ENCODE data around the gene NFATC3.
A peak's percentile ranks its signal among the peaks of the same experiment; 100 is the strongest.

Gene NFATC3

DNA sequence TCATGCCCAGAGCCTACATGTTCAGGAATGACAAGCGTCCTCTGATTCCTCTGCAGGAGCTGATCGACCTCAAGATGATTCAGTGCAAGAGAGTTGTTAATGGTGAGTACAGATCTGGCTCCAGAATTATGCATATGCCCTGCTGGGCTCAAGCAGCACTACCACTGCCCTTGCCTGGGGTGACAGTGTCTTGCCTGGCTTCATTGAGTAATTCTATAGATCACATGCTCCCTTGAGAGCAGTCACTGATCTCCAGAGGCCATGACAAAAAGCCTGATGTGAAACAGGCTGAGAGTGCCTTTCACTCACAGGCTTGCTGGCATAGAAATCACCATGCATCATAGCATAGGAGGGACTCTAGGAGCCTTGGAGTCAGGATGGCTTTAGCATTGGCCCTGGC lies 35.7 kb upstream of the NFATC3 start:
- in situ Hi-C loops (cut with MboI; ENCODE audit: low pct_unique_long_range_greater_than_20kb, low sequenced_read_pairs, unreplicated experiment): no loop called here
- no peak for DNase-seq (ENCODE audit: low spot score)
- TF ChIP-seq, protein P1, sequence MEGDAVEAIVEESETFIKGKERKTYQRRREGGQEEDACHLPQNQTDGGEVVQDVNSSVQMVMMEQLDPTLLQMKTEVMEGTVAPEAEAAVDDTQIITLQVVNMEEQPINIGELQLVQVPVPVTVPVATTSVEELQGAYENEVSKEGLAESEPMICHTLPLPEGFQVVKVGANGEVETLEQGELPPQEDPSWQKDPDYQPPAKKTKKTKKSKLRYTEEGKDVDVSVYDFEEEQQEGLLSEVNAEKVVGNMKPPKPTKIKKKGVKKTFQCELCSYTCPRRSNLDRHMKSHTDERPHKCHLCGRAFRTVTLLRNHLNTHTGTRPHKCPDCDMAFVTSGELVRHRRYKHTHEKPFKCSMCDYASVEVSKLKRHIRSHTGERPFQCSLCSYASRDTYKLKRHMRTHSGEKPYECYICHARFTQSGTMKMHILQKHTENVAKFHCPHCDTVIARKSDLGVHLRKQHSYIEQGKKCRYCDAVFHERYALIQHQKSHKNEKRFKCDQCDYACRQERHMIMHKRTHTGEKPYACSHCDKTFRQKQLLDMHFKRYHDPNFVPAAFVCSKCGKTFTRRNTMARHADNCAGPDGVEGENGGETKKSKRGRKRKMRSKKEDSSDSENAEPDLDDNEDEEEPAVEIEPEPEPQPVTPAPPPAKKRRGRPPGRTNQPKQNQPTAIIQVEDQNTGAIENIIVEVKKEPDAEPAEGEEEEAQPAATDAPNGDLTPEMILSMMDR (IDR thresholded peaks at IDR 0.05; ENCODE audit: extremely low read depth, insufficient read depth, missing control alignments): no peak

DNA sequence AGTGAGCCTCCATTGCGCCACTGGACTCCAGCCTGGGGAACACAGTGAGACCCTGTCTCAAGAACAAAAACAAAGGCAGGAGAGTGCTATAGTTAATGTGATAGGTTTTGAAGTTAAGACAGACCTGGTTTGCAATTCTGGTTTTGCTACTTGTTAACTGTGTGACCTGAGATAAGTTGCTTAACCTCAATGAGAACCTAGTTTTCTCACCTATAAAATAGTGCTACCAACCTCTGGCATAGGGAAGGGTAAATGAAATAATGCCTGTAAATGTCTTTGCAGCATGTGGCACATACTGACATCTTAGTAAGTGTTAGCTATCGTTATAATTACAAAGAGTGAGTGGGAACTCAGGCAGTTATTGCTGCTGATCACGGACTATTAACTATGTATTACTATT lies 29.8 kb upstream of the NFATC3 start:
- DNase-seq (ENCODE audit: low spot score): no peak
- in situ Hi-C loops (cut with MboI; ENCODE audit: low pct_unique_long_range_greater_than_20kb, low sequenced_read_pairs, unreplicated experiment): loop anchor here (25.0 kb wide), 1 partner anchor 368 kb away; no protein-coding TSS in a partner anchor
- TF ChIP-seq, protein P1 (IDR thresholded peaks at IDR 0.05; ENCODE audit: extremely low read depth, insufficient read depth, missing control alignments): no peak

DNA sequence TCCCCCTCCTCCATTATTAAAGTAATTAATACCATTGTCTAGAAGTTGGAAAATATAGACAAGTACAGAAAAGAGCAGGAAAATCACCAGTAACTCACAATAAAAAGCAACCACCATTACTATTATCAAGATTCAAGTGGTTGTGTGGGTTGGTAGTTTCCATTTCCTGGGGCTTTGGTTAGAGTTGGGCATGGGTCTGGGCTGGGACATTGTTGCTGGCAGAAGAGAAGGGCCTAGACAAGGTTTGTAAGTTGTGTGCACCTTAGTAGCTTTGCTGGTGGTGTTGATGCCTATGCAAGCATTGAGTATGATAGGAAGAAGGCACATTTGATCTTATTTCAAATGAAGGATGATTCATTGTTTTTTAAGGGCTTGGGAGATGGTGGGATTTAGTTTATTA lies 25.4 kb upstream of the NFATC3 start:
- TF ChIP-seq, protein P1 (IDR thresholded peaks at IDR 0.05; ENCODE audit: extremely low read depth, insufficient read depth, missing control alignments): no peak

DNA sequence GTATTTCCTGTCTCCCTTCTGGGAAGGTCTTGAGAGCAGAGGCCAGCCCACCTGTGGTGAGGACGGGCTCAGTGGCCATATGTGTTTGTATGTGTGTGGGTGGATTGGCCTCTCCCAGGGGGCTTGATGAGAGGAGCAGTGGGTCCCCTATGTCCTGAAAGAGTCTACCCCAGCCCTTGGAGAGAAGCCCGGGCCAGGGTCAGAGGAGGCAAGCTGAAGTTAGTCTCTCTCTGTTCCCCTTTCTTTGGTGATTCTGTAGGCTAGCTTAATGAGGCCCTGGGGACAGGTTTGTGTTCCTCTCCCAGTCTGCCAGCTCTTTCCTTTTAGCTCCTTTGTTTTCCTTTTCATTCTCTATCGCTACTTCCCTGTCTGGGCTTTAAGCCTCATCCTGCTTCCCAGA lies 23.8 kb upstream of the NFATC3 start:
- in situ Hi-C loops (cut with MboI; ENCODE audit: low pct_unique_long_range_greater_than_20kb, low sequenced_read_pairs, unreplicated experiment): loop anchor here (25.0 kb wide), 1 partner anchor 374 kb away; no protein-coding TSS in a partner anchor
- no peak for DNase-seq (ENCODE audit: low spot score)
- TF ChIP-seq, protein P1 (IDR thresholded peaks at IDR 0.05; ENCODE audit: extremely low read depth, insufficient read depth, missing control alignments): no peak

More for the DNA sequence above, 25.4 kb upstream of the NFATC3 start:
- DNase-seq (ENCODE audit: low spot score): no peak
- in situ Hi-C loops (cut with MboI; ENCODE audit: low pct_unique_long_range_greater_than_20kb, low sequenced_read_pairs, unreplicated experiment): loop anchor here (25.0 kb wide), 1 partner anchor 373 kb away; no protein-coding TSS in a partner anchor

DNA sequence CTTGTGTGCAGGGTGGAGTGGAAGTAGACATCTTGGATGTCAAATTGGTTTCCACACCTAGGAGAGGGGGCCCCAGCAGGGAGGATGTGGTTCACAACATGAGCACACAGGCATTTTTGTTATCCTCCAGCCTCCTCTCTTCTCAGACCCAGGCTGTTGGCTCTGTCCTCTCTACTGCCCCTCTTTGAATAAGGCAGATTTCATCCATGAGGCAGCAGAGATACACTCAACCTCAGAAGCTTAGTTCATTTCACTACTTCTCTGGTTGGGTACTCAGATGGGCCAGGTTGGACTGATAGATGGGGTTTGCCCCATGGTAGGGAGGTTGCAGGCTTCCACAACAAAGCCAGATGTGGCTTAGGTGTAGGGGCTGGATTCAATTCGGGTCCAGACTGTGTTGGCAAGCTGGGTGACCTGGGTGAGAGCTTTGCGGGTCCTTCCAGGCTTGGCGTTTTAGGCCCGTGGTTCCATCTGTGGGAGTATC lies 22.2 kb upstream of the NFATC3 start:
- no peak for DNase-seq (ENCODE audit: low spot score)
- in situ Hi-C loops (cut with MboI; ENCODE audit: low pct_unique_long_range_greater_than_20kb, low sequenced_read_pairs, unreplicated experiment): loop anchor here (25.0 kb wide), 1 partner anchor 376 kb away; no protein-coding TSS in a partner anchor
- TF ChIP-seq, protein P1 (IDR thresholded peaks at IDR 0.05; ENCODE audit: extremely low read depth, insufficient read depth, missing control alignments): no peak

DNA sequence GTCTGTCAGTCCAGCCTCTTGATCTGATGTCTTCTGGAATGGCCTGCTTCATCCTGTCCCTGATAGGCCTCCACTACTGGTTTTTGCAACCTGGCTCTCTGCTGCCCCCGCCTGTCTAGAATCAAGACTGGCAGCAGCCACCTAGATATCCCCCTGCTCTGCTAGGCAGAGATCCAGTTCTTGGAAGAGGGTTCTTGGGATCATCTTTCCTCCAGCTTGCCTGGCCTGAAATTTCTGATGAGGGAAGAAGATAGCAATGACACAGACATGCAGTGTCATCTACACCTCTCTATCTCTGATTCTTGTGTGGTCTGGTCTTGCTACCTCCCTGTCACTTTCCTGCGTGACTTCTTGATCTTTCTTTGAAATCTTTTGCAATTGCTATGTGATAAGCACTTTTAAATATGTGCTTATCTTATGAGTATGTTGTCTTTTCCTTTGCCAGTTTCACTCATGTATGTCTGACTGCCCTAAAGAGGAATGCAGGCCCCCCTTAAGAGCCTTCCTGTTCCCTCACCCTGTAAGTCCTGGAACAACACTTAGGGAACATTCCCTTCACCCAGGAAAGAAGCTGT lies 20.3 kb upstream of the NFATC3 start:
- DNase-seq (ENCODE audit: low spot score): peak; percentile 71
- in situ Hi-C loops (cut with MboI; ENCODE audit: low pct_unique_long_range_greater_than_20kb, low sequenced_read_pairs, unreplicated experiment): loop anchor here (25.0 kb wide), 1 partner anchor 378 kb away; no protein-coding TSS in a partner anchor
- TF ChIP-seq, protein P1 (IDR thresholded peaks at IDR 0.05; ENCODE audit: extremely low read depth, insufficient read depth, missing control alignments): peak; percentile 90
